Stimulated activated CD4-positive, alpha-beta T cell treated with anti-CD3 and anti-CD28 coated beads, Interleukin-2, amount 100 ng/mL, for 24 hours (primary cell): ENCODE results near the gene ADCY2.

Experiments used
- DNase-seq, 2 donors: peaks; one replicate each; pipeline ENCODE4 v3.0.0-alpha.2; 2020

Gene ADCY2

DNA sequence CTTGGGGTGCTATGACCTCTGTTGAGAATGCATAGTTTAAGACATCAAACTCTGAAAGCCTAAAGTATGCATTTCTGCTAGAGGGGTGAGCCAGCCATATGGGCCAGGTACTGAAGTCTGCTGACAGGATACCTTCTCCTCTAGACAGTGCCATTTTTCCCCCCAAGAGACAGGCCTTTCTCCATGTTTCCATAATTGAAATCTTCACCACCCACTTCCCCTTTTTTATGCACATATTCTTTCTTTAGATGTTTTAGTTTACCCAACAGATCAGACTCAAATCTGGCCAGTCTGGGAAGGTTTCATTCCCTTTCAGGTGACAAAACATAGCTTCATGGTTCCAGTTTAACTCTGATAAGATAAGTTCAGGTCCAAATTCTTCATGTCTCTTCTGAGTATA, 212.8 kb downstream of the ADCY2 start:
- no peak for DNase-seq

DNA sequence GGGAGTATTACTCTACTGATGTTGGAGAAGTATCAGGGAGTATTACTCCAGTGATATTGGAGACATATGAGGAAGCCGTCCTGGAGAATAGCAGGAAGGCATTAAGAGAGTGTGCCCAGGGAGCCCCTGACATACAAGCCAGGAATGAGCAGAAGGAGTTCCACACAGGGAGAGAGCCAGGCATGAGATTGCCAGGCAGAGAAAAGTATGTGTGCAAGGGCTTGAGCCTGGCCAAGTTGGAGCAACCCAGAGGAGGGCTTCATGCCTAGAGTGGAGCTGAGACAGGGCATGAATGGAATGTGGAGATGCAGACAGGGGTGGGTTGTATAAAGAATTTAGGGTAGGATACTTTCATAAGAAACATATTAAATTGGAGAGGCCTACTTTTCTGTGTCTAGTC, 213.8 kb downstream of the ADCY2 start:
- DNase-seq = no peak

DNA sequence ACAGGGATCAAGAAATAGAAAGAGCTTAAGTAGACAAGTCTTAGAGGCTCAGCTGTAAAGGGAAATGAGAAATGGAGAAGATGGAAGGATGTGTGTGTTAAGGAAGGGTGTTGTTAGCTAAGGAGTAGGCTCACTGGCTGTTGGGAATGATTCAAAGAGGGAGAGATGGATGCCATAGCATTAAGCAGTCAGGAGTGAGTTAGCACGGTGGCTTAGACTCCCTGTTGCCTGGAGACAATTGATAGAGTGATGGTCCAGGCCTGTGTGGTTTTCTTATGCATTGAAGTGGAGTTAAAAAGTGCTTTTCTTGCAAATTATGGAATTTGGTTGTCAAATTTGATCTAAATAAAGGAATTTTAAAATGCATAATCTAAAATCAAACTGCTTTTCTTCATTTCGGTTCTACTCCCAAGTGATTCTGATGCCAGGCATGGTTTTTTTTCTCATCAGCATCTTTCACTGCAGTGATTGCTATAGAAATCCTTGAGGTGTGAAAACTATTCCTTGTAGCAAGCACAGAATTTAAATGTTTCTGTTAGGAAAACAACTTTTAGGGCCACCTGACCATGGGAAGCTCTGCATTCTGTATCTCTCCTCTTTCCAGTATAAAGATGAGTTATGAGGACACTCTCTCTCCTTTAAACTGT, 214.7 kb downstream of the ADCY2 start:
- DNase-seq = no peak

DNA sequence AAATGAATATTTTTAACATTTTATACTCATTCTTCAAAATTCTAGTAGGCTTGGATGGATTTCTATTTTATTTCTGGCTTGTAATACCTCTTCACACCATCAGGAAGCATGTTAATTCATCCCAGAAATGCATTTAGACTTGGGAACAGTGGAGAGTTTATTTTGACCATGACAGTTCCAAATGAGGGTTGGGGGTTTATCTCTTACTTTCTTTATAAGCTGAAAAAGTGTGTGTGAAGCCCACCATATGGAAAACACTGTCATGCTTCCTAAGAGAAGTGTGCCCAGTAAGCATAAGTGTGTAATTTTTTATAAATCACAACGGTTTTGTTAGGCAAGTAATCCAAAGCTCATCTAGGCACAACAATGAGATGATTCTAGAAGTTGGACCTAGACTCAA, 215.6 kb downstream of the ADCY2 start:
- no peak for DNase-seq

DNA sequence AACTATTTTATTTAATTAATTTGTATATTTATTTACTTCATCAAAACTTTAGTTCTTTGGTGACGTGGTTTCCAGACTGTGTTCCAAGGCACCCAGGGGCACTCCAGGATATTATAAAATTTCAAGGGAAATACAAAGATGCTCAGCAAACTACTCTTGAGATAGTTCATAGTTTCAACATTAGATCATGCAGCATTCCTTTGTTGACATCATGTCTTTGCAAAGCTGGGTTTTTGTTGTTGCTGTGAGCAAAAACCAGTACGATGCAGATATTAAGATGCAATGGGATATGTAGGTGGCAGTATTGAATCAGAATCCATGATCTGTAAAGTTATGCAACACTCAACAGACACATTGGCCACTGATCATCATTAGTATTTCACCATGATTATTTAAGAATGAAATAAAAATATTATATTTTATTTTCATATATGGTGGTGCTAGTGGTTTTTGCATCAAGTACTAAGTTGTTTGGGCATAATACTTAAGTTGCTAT, 219.7 kb downstream of the ADCY2 start:
- DNase-seq = no peak

DNA sequence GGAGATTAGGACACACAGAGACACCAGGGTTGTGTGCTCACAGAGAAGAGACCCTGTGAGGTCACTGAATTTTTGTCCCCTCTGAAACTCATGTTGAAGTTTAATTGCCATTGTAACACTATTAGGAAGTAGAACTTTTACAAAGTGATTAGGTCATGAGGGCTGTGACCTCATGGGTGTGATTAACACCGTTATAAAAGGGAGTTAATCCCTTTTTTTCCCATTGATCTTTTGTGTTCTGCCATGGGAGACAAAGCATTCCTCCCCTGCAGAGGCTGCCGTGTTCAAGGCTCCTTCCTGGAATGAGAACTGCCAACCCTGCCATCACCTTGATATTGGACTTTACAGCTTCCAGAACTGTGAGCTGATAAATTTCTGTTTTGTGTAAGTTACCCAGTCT, 221.0 kb downstream of the ADCY2 start:
- no peak for DNase-seq

DNA sequence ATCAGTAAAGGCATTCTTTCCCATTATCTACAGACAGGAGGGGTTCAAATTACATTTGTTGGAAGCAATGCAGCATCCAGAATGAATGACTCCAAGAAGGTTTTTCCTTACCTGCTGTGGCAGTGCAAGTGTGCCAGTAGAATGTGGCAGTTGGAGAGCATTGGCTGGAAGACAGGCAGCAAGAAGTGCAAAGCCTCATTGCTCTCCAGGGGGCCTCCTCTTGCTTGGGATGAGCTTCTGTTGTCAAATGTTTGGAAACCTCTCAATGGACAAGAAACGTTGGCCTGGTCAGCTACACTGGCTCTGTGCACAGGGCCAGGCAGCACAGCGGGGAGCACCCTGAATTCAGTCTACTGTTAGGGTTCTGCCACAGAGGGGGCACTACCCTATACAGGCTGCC, 226.6 kb downstream of the ADCY2 start:
- DNase-seq = no peak

DNA sequence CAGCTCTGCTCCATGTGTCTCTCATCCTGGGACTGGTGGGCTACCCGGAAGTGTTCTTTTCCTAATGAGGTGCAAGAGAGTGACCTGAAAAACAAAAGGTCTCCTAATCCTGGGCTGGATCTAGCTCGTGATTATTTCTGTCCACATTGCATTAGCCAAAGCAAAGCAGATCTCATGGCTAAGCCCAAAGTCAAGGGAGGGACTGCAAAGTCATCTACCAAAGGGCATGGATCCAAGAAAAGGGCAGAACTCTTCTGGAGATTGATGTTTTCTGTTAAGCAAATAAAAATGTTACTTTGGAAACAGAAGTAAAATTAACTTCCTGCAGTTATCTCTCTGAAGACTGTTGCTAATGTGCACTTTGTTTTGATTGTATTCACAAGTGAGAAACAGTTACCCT, 229.8 kb downstream of the ADCY2 start:
- DNase-seq = no peak

DNA sequence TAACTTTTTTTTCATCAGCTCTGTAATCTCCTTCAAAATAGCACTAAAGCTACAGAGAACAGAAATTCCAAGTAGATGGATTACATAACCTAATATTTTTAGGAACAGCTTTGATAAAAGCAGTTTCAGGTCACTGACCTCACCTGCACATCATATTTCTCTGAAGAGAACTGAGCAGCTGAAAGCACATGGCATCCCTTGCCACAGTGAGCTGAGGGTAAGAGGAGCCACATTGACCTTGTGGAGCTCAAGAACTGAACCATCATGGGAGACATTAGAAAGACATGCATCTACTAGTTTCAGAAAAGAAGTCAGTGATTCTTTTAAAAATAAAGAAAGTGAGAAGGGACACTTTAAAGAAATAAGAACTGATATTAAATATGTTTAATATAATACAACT, 232.3 kb downstream of the ADCY2 start:
- no peak for DNase-seq

DNA sequence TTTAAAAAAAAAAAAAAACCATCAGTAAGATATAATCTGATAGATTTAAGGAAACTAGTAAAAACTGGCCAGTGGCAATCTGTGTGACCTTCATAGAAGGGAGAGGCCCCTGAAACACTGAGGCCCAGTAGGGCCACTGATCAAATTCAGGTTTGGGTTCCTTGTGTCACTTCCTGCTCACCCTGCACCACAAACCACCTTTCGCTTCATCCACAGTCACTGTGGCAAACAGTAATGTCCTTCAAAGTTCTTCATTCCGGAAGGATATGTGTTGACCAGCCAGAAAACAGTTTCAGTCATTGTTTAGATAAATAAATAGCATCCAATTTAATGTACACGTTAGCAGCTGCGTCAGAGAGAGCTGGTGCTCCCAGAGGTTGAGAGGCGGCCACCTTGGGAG, 232.9 kb downstream of the ADCY2 start:
- no peak for DNase-seq

DNA sequence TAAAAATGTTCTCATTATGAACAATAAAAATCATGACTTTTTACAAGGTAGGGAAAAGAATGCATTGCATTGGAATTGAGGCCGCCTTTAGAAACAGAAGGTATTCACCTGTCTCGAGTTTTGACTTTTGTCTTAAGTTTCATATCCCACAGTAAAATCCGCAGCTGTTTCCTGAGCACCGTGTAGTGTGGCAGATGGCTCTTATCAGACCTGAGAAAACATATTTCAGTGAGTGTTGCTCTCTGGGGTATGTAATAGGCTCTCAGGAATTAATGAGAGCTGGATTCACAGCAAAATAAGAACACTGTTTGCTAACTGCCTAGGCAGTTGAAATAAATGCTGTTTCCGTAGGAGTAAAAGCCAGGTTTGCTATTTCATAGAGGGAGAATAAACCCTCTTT, 233.6 kb downstream of the ADCY2 start:
- no peak for DNase-seq

DNA sequence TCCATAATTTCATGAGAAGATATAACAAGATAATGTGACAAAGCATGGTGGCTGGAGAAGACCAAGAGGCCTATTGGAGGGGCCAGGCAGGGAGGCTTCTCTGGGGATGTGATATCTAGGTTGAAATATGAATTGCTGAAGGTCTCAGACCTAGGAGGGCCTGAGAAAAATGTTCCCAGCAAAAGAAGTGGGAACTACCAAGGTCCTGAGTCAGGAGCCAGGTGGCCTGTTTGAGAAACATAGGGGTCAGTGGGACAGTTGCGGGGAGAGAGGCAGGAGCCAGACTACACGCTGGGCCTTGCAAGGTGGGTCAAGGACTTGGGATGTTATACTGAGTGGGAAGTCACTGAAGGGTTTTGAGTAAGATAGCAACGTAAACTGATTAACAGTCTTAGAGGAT, 238.9 kb downstream of the ADCY2 start:
- no peak for DNase-seq

DNA sequence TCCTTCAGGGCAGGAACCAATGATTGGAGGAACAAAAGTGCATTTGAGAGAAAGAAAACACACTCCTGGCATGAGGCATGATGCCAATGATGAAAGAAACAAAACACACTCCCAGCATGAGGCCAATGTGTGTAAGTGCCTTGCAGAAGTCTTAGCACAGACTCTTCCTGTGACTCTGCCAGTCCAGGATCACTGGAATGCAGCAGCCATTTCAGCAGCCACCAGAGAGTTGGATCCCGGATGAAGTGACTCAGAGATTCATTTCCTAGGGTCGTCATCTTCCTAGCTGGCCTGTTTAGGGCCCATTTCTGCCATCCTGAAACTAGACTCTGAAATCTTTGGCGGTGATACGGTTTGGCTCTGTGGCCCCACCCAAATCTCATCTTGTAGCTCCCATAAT, 242.5 kb downstream of the ADCY2 start:
- DNase-seq = no peak

DNA sequence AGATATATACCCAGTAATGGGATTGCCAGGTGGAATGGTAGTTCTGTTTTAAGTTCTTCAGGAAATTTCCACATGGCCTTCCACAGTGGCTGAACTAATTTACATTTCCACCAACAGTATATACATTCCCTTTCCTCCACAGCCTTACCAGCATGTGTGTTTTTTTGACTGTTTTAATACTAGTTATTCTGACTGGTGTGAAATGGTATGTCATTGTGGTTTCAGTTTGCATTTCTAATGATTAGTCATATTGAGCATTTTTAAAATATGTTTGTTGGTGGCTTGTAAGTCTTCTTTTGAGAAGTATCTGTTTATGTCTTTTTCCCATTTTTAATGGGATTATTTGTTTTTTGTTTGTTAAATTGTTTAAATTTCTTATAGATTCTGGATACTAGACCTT, 246.1 kb downstream of the ADCY2 start:
- no peak for DNase-seq

DNA sequence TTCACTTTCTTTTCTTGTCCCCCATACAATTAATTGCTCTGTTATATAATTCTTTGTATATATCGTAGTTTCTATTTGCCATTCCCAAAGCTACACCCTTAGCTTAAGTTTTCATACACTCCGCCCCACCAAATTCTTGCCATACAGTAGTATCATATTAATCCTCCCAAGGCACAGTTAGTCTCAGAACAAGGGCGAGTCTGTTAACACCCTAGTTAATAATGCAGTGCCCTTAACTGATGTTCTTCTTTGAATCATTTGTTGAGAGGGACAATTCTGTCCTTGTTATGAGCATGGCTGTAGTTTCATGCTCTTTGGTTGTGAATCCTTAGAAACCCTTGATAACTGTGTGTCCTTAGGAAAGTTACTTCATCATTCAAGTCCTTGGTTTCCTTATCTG, 248.8 kb downstream of the ADCY2 start:
- DNase-seq = no peak

DNA sequence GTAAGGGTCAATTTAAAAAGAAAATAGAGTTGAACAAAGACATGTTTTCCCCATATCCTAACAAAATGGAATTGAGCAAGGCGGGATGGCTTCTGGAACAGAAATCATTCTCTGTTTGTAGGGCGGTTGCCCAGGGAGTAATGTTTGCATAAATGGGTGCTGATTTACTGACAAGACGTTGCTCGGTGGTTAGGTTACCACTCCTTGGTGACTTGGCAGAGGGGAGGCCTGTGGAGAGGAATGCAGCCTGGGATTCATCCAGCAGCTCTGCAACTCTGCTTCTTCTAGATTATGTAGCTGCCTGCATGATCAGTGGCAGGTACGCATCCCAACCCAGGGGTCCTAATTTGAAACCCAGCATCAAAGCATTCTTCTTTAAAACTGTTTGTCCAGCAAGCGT, 254.8 kb downstream of the ADCY2 start:
- no peak for DNase-seq

DNA sequence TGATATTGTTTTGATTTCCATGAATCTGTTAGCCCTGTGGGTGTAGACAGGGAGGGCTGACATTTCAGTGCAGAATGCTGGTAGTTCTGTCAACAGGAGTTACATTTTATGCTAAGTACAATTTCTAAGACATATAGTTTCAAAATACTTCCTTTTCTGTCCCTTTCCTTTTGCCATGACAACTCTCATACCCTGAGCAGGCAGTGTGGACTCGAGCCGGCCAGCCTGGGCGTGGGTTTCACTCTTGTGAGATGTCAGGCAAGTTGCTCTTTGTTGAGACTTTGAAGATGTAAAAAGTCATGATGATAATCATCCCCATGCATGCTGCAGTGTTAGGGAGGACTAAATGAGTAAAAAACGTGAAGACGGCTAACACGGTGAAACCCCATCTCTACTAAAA, 257.1 kb downstream of the ADCY2 start:
- no peak for DNase-seq

DNA sequence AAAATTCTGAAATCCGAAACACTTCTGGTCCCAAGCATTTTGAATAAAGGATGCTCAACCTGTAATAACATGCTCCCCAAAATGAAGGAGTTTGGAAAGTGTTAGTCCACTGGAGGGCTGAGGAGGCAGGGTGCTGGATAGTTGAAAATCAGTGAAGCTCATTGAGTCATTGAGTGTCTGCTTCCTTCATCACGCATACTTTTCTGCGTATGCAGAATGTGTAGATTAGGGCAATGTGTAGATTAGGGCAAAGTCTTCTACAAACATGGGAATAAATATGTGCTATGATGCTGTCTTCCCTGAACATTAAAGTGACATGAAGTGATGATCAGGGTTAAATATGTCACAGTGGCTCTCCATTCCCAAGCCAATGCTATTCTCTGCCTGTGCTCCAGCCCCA, 261.2 kb downstream of the ADCY2 start:
- no peak for DNase-seq

DNA sequence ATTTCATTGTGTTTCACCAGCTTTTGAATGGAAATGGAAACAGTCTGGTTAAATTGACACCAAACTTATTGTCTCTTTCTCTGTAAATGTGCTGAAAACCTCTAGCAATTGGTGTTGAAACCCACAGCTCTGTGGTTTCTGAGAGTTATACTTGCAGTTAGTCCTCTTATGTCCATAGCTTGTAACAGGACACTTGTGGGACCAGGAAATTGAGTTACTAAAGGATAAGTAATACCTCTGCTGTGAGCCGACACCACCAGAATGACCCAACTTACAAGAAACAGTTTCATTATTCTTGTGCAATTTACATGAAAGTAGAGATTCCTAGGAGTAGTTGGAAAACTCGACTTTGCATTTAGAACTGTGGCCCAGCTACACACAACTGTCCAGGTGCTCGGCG, 263.5 kb downstream of the ADCY2 start:
- DNase-seq = no peak

DNA sequence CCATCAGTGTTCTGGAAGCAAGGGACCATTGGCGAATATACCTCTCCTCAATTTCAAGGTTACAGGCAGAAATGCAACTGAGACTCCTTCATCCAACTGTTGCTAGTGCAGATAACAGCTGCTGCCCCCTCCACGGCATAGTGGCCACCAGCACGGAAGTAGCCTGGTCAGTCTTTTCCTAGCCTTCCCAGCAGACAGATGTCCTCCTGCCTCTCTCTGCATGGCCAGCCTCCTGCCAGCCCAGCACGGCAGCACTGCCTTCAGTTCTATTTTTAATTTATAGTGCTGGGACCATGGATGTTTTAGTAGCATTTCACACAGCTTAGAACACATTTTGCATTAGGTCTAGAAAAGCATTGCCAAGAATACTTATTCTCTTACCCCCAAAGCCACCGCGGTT, 266.4 kb downstream of the ADCY2 start:
- DNase-seq = no peak

DNA sequence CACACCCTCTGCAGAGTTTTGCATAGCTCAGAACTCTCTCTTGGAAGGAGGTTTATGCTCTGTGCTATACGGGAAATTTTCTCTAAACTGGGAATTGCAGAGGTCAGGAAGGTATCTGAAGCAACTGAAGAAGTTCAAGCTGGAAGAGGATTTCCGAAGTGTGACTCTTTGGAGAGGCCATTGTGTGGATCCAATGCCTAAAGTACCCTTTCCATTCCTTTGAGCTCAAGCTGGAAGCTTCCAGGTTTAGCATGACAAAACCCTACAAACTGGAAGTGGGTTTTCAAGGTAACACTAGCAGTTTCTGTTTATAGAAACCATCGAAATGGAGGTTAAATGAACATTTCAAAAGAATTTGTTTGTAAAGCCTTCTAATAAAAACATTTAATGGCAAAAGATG, 267.9 kb downstream of the ADCY2 start:
- no peak for DNase-seq

DNA sequence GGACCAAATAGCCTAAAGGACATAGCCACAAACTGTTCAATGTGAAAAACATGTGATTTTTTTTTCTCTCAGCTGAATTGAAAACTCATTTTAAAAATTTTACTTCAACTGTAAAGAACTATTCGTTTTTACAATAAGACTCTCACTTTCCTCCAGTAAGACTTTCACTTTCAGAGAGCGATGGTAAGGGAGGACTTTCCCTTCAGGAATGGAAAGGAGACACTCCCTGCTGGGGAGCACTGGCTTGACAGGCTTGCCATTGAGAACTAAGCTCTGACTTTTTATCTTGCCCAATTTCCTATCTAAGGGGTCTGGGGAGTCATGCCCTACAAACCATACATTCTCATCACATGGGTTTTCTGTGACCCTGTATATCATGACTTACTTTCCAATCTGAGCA, 268.3 kb downstream of the ADCY2 start:
- no peak for DNase-seq

DNA sequence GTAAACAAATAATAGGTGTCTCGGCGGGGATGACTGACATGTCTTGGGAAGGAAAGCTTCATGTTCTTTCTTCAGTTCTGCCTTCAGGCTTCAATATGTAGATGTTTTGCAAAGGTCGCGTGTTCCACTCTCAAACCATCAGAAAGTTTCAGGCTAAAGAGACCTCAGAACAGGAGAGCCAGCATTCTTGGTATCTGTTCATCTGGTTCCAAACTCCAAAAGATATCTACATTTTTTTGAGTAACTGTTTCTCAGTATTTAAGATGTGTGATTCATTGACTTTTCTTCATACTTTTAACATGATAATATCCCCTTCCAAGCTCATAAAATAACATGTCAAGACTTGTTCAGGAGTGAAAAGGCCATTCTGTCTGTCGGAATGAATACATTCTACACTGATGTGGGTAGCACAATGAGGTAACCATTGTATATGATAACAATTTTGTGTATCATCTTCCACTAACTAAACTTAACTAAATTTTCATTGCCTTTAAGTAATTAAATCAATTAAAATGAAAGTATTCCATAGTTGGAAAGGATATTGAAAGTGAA, 271.4 kb downstream of the ADCY2 start:
- DNase-seq = no peak

DNA sequence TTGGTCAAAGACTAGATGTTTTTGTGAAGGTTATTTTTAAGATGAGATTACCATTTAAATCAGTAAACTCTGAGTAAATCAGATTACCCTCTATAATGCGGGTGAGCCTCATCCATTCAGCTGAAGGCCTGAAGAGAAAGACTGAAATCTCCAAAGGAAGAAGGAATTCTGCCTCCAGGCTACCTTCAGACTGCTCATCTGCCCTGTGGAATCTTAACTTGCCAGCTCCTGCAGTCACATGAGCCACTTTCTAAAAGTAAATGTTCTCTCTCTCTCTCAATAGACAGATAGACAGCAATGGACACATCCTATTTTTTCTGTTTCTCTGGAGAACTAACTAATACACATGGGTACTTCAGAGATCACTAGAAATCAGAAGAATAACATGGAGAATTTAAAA, 272.2 kb downstream of the ADCY2 start:
- no peak for DNase-seq

DNA sequence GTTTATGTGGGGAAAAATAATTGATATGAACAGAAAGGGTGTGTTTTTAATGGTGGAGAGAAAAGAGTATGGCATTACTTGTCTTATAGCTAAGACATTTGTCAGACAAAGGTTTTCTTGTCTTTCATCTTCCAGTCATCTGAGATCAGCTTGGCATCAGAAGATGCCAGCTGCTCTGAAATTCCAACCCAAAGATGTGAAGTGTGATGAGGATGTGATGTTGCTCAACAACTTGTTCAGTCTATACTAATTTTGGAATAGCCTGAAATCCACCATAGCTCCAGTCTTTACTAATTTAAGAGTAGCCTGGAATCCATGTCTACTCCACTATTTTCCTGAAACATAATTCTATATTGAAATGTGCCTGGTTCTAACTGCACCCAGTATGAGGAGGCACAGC, 272.7 kb downstream of the ADCY2 start:
- DNase-seq = no peak
